ENCODE data around the gene MAST4.

MAST4 gene

DNA sequence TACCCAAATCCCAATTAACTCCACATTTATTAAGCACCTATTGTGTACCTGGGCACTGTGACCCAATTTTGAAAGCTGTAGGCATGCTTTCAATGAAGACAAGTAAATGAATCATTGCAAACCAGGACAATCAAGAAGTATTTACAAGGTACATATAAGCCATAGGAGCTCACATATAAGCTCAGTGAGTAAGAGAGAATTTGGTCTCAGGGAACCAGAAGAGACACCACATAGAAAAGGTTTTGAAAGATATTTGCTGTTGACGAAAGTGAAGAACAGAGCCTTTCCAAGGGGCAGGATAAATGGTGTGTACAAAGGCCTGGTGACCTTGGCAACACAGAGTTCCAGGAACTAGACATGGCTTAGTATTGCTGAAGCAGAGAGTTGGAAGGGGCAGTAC is 412.8 kb downstream of the MAST4 start:
- in situ Hi-C loops (cut with MboI; ENCODE audit: low sequenced_read_pairs, unreplicated experiment), result no loop called here
- DNase-seq (ENCODE audit: low spot score), result no peak
- TF ChIP-seq, protein P1, sequence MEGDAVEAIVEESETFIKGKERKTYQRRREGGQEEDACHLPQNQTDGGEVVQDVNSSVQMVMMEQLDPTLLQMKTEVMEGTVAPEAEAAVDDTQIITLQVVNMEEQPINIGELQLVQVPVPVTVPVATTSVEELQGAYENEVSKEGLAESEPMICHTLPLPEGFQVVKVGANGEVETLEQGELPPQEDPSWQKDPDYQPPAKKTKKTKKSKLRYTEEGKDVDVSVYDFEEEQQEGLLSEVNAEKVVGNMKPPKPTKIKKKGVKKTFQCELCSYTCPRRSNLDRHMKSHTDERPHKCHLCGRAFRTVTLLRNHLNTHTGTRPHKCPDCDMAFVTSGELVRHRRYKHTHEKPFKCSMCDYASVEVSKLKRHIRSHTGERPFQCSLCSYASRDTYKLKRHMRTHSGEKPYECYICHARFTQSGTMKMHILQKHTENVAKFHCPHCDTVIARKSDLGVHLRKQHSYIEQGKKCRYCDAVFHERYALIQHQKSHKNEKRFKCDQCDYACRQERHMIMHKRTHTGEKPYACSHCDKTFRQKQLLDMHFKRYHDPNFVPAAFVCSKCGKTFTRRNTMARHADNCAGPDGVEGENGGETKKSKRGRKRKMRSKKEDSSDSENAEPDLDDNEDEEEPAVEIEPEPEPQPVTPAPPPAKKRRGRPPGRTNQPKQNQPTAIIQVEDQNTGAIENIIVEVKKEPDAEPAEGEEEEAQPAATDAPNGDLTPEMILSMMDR (IDR thresholded peaks at IDR 0.05; ENCODE audit: borderline replicate concordance, control extremely low read depth, extremely low read depth, insufficient read depth, missing control alignments), result no peak

DNA sequence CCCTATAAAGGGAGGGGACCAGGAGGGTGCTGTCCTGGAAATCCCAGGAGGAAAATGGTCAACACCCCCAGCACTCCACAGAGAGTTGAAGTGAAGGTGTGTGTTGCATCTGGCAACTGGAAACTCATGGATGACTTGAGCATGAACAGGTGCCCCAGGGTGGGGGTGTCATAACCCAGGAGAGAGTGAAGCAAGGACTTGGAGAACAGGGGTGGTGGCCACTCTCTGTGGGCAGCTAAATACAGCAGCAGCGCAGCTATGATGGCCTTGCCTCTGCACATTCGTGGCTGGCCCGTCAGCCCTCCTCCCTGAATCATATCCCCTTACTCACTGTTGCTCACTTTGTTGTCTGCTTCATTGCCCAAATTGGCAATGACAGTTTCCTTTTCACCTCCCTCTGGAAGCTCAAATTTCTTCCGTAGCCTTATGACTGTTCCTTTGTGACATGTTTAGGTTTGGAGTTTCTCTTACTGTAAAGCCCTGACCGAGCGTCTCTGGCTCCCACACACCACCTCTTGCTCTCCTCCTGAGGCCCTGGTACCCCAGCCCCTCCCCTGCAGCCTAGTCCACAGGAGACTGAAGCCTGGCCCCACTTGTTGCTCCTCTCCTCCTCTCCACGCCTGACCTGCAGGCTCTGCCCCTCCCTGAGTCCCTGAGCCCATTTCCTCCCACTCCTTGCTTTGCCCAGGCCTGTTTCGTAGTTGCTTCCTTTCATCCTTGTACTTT is 414.7 kb downstream of the MAST4 start:
- TF ChIP-seq, protein P1 (IDR thresholded peaks at IDR 0.05; ENCODE audit: borderline replicate concordance, control extremely low read depth, extremely low read depth, insufficient read depth, missing control alignments), result no peak
- no peak for DNase-seq (ENCODE audit: low spot score)
- in situ Hi-C loops (cut with MboI; ENCODE audit: low sequenced_read_pairs, unreplicated experiment), result no loop called here

DNA sequence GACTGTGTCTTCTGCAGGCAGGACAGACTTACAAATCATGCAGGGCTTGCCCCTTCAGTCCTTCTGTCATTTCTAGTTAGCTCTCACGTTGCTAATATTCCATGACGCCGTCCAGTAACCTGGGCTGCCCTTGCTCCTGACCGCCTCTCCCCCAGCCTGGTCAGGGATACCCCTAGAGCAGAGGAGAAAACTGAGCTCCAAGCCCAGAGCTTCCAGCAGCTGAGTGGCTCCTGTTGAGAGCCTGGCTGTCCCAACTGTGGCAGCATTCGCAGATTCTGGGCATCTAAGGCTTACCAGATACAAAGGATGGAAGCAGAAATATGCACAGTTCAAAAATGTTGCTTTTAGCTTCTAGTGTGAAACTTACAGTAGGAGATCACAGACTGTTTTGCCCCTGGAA is 415.2 kb downstream of the MAST4 start:
- TF ChIP-seq, protein P1 (IDR thresholded peaks at IDR 0.05; ENCODE audit: borderline replicate concordance, control extremely low read depth, extremely low read depth, insufficient read depth, missing control alignments), result no peak
- DNase-seq (ENCODE audit: low spot score), result no peak
- in situ Hi-C loops (cut with MboI; ENCODE audit: low sequenced_read_pairs, unreplicated experiment), result no loop called here

DNA sequence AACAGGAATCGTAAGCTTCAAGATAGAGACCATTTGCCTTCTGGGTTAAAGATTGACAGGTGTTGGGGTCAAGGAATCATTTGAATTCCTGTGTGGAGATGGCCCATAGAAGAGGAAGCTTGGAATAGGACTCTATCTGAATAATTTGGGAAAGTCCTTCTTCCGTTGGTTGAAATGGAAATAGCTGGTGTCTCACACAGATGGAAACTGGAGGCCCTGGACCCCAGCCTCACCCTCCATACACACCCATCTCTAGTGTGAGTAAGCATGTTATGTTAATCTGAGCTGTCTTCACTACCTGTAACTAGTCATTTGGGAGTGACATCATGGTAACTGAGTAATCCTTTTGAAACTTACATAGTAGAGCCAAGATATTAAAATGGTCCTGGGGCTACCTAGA is 416.0 kb downstream of the MAST4 start:
- no peak for DNase-seq (ENCODE audit: low spot score)
- TF ChIP-seq, protein P1 (IDR thresholded peaks at IDR 0.05; ENCODE audit: borderline replicate concordance, control extremely low read depth, extremely low read depth, insufficient read depth, missing control alignments), result no peak
- in situ Hi-C loops (cut with MboI; ENCODE audit: low sequenced_read_pairs, unreplicated experiment), result no loop called here

DNA sequence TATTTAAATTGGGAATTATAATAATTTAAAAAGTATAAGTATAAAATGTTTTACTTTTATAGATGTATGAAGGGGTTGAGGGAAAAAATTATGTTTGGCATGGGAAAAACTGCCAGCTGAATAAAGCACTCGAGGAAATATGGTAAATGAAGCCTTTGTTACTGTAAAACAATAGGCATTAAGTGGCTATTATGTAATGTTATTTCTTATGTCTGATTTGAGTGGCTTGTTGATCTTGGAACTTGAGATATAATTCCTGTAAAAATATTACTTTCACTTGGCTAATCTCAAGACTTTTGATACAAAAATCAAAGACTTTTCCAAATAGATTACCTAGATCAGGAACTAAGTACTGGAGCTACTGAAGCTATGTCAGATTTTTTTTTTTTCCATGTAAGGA is 417.5 kb downstream of the MAST4 start:
- DNase-seq (ENCODE audit: low spot score), result no peak
- in situ Hi-C loops (cut with MboI; ENCODE audit: low sequenced_read_pairs, unreplicated experiment), result no loop called here
- TF ChIP-seq, protein P1 (IDR thresholded peaks at IDR 0.05; ENCODE audit: borderline replicate concordance, control extremely low read depth, extremely low read depth, insufficient read depth, missing control alignments), result no peak

DNA sequence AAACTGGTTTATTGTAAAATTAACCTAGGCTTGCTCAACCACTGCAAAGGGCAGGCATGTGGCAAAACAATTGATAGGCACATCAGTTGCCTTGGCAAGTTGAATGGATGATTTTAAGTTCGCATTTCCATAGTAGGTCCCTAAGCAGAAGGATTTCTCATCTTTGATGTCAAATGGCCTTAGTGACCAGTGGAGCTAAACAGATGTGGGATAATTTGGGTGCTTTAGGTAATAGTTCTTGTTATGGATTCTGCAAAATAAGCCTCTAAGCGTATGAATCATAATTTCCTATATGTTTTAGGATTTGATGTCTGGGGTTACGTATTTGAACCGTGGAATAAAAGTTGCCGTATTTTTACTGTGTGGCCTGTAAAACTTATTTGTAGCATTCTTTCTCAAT is 418.0 kb downstream of the MAST4 start:
- in situ Hi-C loops (cut with MboI; ENCODE audit: low sequenced_read_pairs, unreplicated experiment), result no loop called here
- DNase-seq (ENCODE audit: low spot score), result no peak

More for the DNA sequence above, 418.0 kb downstream of the MAST4 start:
- TF ChIP-seq, protein P1 (IDR thresholded peaks at IDR 0.05; ENCODE audit: borderline replicate concordance, control extremely low read depth, extremely low read depth, insufficient read depth, missing control alignments), result no peak

All from GM13976 (cell line).